DMS53 (cell line): ENCODE measurements around the gene ERMARD.

Source experiments
- DNase-seq: peaks from one replicate; lab custom pipeline; 2025; lab: John Stamatoyannopoulos, UW

Gene ERMARD

GRCh38 chr6:169825558-169826225 lies 74.3 kb downstream of the ERMARD start:
- no peak for DNase-seq

- no peak for DNase-seq
Measured at GRCh38 chr6:169826697-169827096, 75.3 kb downstream of the ERMARD start.

GRCh38 chr6:169827290-169827717 lies 75.9 kb downstream of the ERMARD start:
- no peak for DNase-seq

- no peak for DNase-seq
Measured at GRCh38 chr6:169828176-169828575, 76.8 kb downstream of the ERMARD start.

GRCh38 chr6:169829786-169830185 lies 78.4 kb downstream of the ERMARD start:
- peak; percentile 26 for DNase-seq

- no peak for DNase-seq
Measured at GRCh38 chr6:169830876-169831275, 79.5 kb downstream of the ERMARD start.
